GM23248 (cell line): ENCODE results near the gene TSHR.

Experiments used
- EZH2 ChIP-seq: fragments of 200-600 bp; sonication (generic); IDR thresholded peaks from 2 replicates; pipeline ENCODE4 v1.6.1; 2018; ENCODE audit warnings: antibody characterized with exemption, mild to moderate bottlenecking; ENCODE audit not compliant: insufficient read depth, poor library complexity, severe bottlenecking
- EZH2phosphoT487 ChIP-seq: fragments of 200-600 bp; sonication (generic); IDR thresholded peaks from 2 replicates; pipeline ENCODE4 v1.6.1; 2018; ENCODE audit warnings: antibody characterized with exemption, moderate library complexity, mild to moderate bottlenecking, low read depth; ENCODE audit not compliant: insufficient read depth

- no peak for TF ChIP-seq EZH2
- no peak for TF ChIP-seq EZH2phosphoT487
Observed at GRCh38 chr14:81091660-81092059, 136.2 kb downstream of the TSHR start.
